ENCODE measurements around the gene SCLY. TPM values are rescaled to one million over a fixed set of nuclear protein-coding genes. Genes with fewer than 3 reads are reported as not detected.

The SCLY gene
- total and polyA plus RNA-seq, 2 of the 13 experiments (the other 11 are each of a cell fraction or from before 2014, with no cell fraction given): 27.9 to 38.6 TPM

GRCh38 chr2:238060542-238061314 is at the start of gene SCLY (continued):
- TF ChIP-seq IKZF1 (IDR thresholded peaks at IDR 0.05) (no peak), MXD3 (CRISPR knock-in tag; IDR thresholded peaks at IDR 0.05) (no peak; the same call in 1 of the 2 replicates), ZNF605 (CRISPR knock-in tag; IDR thresholded peaks at IDR 0.05) (peak; percentile 90), ZNF557 (CRISPR knock-in tag; IDR thresholded peaks at IDR 0.05) (no peak), ATF1 (CRISPR knock-in tag; IDR thresholded peaks at IDR 0.05) (peak; percentile 75), ADNP (CRISPR knock-in tag; IDR thresholded peaks at IDR 0.05) (no peak), NKX3-1 (CRISPR knock-in tag; IDR thresholded peaks at IDR 0.05) (no peak), ZNF572 (CRISPR knock-in tag; IDR thresholded peaks at IDR 0.05) (no peak; the same call in 1 of the 2 replicates), ZNF670 (CRISPR knock-in tag; IDR thresholded peaks at IDR 0.05; ENCODE audit: borderline replicate concordance) (no peak), KDM5A (IDR thresholded peaks at IDR 0.05; ENCODE audit: borderline replicate concordance, low read length) (peak; percentile 65; the same call in 1 of the 2 replicates), ZNF367 (CRISPR knock-in tag; IDR thresholded peaks at IDR 0.05; ENCODE audit: borderline replicate concordance) (no peak), KAT7 (CRISPR knock-in tag; IDR thresholded peaks at IDR 0.05; ENCODE audit: borderline replicate concordance) (peak; percentile 97), PLSCR1 (CRISPR knock-in tag; IDR thresholded peaks at IDR 0.05; ENCODE audit: borderline replicate concordance) (peak; percentile 43), RXRA (CRISPR knock-in tag; IDR thresholded peaks at IDR 0.05) (peak; percentile 87), ZNF441 (CRISPR knock-in tag; IDR thresholded peaks at IDR 0.05; ENCODE audit: borderline replicate concordance) (peak; percentile 60; the same call in 1 of the 2 replicates), ISL2 (CRISPR knock-in tag; IDR thresholded peaks at IDR 0.05) (peak; percentile 70), ZNF33B (CRISPR knock-in tag; IDR thresholded peaks at IDR 0.05) (0 out of 2 replicates have a peak, but pooled peaks have one; percentile 23), ARID2 (CRISPR knock-in tag; IDR thresholded peaks at IDR 0.05; ENCODE audit: borderline replicate concordance) (0 out of 2 replicates have a peak, but pooled peaks have one; percentile 59), ZNF775 (CRISPR knock-in tag; IDR thresholded peaks at IDR 0.05; ENCODE audit: borderline replicate concordance) (peak; percentile 37; the same call in 1 of the 2 replicates), ZNF468 (CRISPR knock-in tag; IDR thresholded peaks at IDR 0.05) (peak; percentile 95; the same call in 1 of the 2 replicates), ZBTB21 (CRISPR knock-in tag; IDR thresholded peaks at IDR 0.05) (no peak), CERS6 (CRISPR knock-in tag; IDR thresholded peaks at IDR 0.05) (0 out of 2 replicates have a peak, but pooled peaks have one; percentile 37), ETV6 (CRISPR knock-in tag; conservative IDR thresholded peaks at IDR 0.05) (peak; percentile 85), ZSCAN9 (CRISPR knock-in tag; IDR thresholded peaks at IDR 0.05; ENCODE audit: borderline replicate concordance) (peak; percentile 76), HDAC2 (CRISPR knock-in tag; IDR thresholded peaks at IDR 0.05) (peak; percentile 73; the same call in 1 of the 2 replicates), THAP7 (CRISPR knock-in tag; IDR thresholded peaks at IDR 0.05) (no peak; the same call in 1 of the 2 replicates), ZBTB46 (CRISPR knock-in tag; IDR thresholded peaks at IDR 0.05; ENCODE audit: borderline replicate concordance) (0 out of 2 replicates have a peak, but pooled peaks have one; percentile 39)
